HepG2 (cell line): Measurements from ENCODE around the gene SEZ6. TPM values are rescaled to one million over a fixed set of nuclear protein-coding genes. Genes with fewer than 3 reads are reported as not detected.

Source experiments
- ATAC-seq: fragments of 200-7000 bp; cut with Tn5 transposase; 3 replicates; pipeline ENCODE4 v1.9.1; 2020; ENCODE audit warnings: mild to moderate bottlenecking, moderate library complexity
- BruUV-seq: library from RNA; stranded (reverse); fragments of 400-500 nt; replicated peaks from 2 replicates; lab custom pipeline; 2021; lab: Mats Ljungman, UMichigan
- CTCF ChIA-PET: fragments of 300-600 bp; formaldehyde crosslinking; extraction: SDS; loops from one replicate; lab custom pipeline; 2021; ENCODE audit warnings: low total read pairs, inconsistent platforms, low intra/inter-chr PET ratio; lab: Yijun Ruan, JAX
- POLR2A ChIA-PET: fragments of 350-600 bp; sonication (Branson Sonifier 250); formaldehyde crosslinking; loops from one replicate; lab custom pipeline; 2020; ENCODE audit warnings: antibody characterized with exemption, inconsistent platforms; lab: Yijun Ruan, JAX
- DNase-seq: peaks from one replicate; pipeline ENCODE4 v3.0.0-alpha.2; 2015; ENCODE audit warnings: low spot score
- FAIRE-seq: peaks from 3 replicates; lab custom pipeline; 2011; peaks lifted over from hg19 to GRCh38; lab: Jason Lieb, UNC
- H2AFZ ChIP-seq: one replicate; pipeline ENCODE4 v1.6.1; 2011; ENCODE audit warnings: low read length, inconsistent platforms
- H3K27ac ChIP-seq: fragments of 300-600 bp; 3 replicates; pipeline ENCODE4 v1.8.0; 2011; ENCODE audit warnings: mixed run types, mild to moderate bottlenecking, mixed read lengths, low read length, inconsistent platforms; ENCODE audit not compliant: insufficient read depth; ENCODE audit errors: extremely low read length
- H3K27me3 ChIP-seq, 2 experiments: fragments of 200-600 bp in 1 of 2; 2 replicates in 1 of 2; 3 replicates in 1 of 2; pipeline versions ENCODE4 v1.6.0 to v1.8.0; 2011; ENCODE audit warnings: low read length in 2 of 2, mild to moderate bottlenecking in 2 of 2, moderate library complexity in 2 of 2, inconsistent platforms in 1 of 2; ENCODE audit not compliant: insufficient read depth in 2 of 2, control insufficient read depth in 1 of 2
- H3K36me3 ChIP-seq, 2 experiments: fragments of 200-600 bp in 1 of 2; replicated peaks in 1 of 2; 2 replicates in 1 of 2; 3 replicates in 1 of 2; pipeline versions ENCODE4 v1.5.1 to v1.8.0; 2011; ENCODE audit warnings: low read length in 2 of 2, inconsistent platforms in 1 of 2; ENCODE audit not compliant: insufficient read depth in 2 of 2, control insufficient read depth in 1 of 2
- H3K4me1 ChIP-seq: 2 replicates; pipeline ENCODE4 v1.5.1; 2012; ENCODE audit warnings: low read length, inconsistent platforms; ENCODE audit not compliant: insufficient read depth
- H3K4me2 ChIP-seq: 2 replicates; pipeline ENCODE4 v1.6.0; 2011; ENCODE audit warnings: low read depth, low read length, inconsistent platforms
- H3K4me3 ChIP-seq, 3 experiments: fragments of 200-600 bp in 1 of 3; sonication (generic), shearing (Covaris generic) in 1 of 3; replicated peaks in 1 of 3; 2 replicates each; pipeline ENCODE4 v1.5.1; 2011 to 2016; ENCODE audit warnings: low read length in 3 of 3, inconsistent platforms in 2 of 3, low read depth in 2 of 3, mild to moderate bottlenecking in 2 of 3, control low read depth in 1 of 3, mixed read lengths in 1 of 3; ENCODE audit not compliant: insufficient read depth in 1 of 3
- H3K79me2 ChIP-seq: one replicate; pipeline ENCODE4 v1.6.1; 2011; ENCODE audit warnings: low read length, inconsistent platforms; ENCODE audit not compliant: insufficient read depth
- H3K9ac ChIP-seq: 2 replicates; pipeline ENCODE4 v1.6.0; 2011; ENCODE audit warnings: mild to moderate bottlenecking, low read depth, low read length, inconsistent platforms; ENCODE audit not compliant: insufficient read depth
- H3K9me3 ChIP-seq: 2 replicates; pipeline ENCODE4 v1.5.1; 2012; ENCODE audit warnings: mild to moderate bottlenecking, low read length
- H4K20me1 ChIP-seq: 2 replicates; pipeline ENCODE4 v1.6.0; 2011; ENCODE audit warnings: inconsistent platforms, mild to moderate bottlenecking, low read length, moderate library complexity; ENCODE audit not compliant: insufficient read depth
- BCL6 ChIP-seq: IDR thresholded peaks from 2 replicates; pipeline ENCODE4 v1.6.1; 2016; ENCODE audit warnings: missing genetic modification reagents, missing compliant biosample characterization
- ELK4 ChIP-seq: sonication (generic); formaldehyde crosslinking; IDR thresholded peaks from 2 replicates; pipeline ENCODE4 v1.9.0; 2021; ENCODE audit warnings: missing genetic modification reagents, borderline replicate concordance
- JDP2 ChIP-seq: sonication (generic); formaldehyde crosslinking; IDR thresholded peaks from 2 replicates; pipeline ENCODE4 v1.8.1; 2022; ENCODE audit warnings: missing genetic modification reagents, borderline replicate concordance
- KDM5A ChIP-seq: fragments of 200-600 bp; sonication (generic); IDR thresholded peaks from 2 replicates; pipeline ENCODE4 v1.7.0; 2018; ENCODE audit warnings: antibody characterized with exemption, mild to moderate bottlenecking, low read length, borderline replicate concordance
- KLF6 ChIP-seq: IDR thresholded peaks from 2 replicates; pipeline ENCODE4 v1.8.0; 2016; ENCODE audit warnings: missing biosample characterization, missing genetic modification reagents
- NFIC ChIP-seq: IDR thresholded peaks from 2 replicates; pipeline ENCODE4 v1.6.1; 2012; ENCODE audit warnings: mild to moderate bottlenecking, low read length, inconsistent platforms
- U2AF1 ChIP-seq: fragments of 200-400 bp; formaldehyde crosslinking; optimal IDR thresholded peaks from 2 replicates; pipeline ENCODE3; 2017; ENCODE audit warnings: mild to moderate bottlenecking, low read depth, low read length
- YEATS4 ChIP-seq: sonication (generic); formaldehyde crosslinking; IDR thresholded peaks from 2 replicates; pipeline ENCODE4 v1.4.0; 2020; ENCODE audit warnings: missing genetic modification reagents, borderline replicate concordance
- ZFP90 ChIP-seq: sonication (generic); formaldehyde crosslinking; IDR thresholded peaks from 2 replicates; pipeline ENCODE4 v1.8.0; 2022; ENCODE audit warnings: missing genetic modification reagents, mild to moderate bottlenecking, inconsistent platforms, borderline replicate concordance
- ZNF557 ChIP-seq: sonication (generic); formaldehyde crosslinking; IDR thresholded peaks from 2 replicates; pipeline ENCODE4 v1.4.0; 2020; ENCODE audit warnings: missing genetic modification reagents
- ZNF652 ChIP-seq: IDR thresholded peaks from 2 replicates; pipeline ENCODE4 v1.6.1; 2016; ENCODE audit warnings: low read depth, borderline replicate concordance
- ZNF775 ChIP-seq: sonication (generic); formaldehyde crosslinking; IDR thresholded peaks from 2 replicates; pipeline ENCODE4 v1.4.0; 2020; ENCODE audit warnings: missing genetic modification reagents, mild to moderate bottlenecking, moderate library complexity, borderline replicate concordance
- WGBS: methylation state at CpG from one replicate; pipeline ENCODE4 v1.1.6; 2017; ENCODE audit warnings: low lambda C conversion rate; 5-methylcytosine and 5-hydroxymethylcytosine counted together
- in situ Hi-C: cut with HindIII; loops from 2 replicates; pipeline ENCODE4 v1.10.0; 2017; ENCODE audit warnings: low pct_unique_long_range_greater_than_20kb; ENCODE audit not compliant: extremely low pct_ligation_motif_present
- intact Hi-C: fragments of 100-400 bp; cut with micrococcal nuclease; formaldehyde crosslinking; loops from one replicate; pipeline ENCODE4 v1.10.0; 2022; ENCODE audit not compliant: unreplicated experiment
- polyA plus RNA-seq, 8 experiments: library from polyadenylated mRNA; depleted of rRNA in 3 of 8; stranded (reverse) in 7 of 8; unstranded in 1 of 8; fragments of >200 nt; fragmentation: Illumina TruSeq in 4 of 8; extraction: Trizol in 4 of 8; gene quantifications; 2 replicates each; pipeline versions ENCODE4 v1.2.1 to v1.2.3, GENCODE V29; 2011 to 2016; ENCODE audit warnings: low read depth in 4 of 8, missing spikeins in 1 of 8, mixed read lengths in 1 of 8; ENCODE audit not compliant: insufficient read depth in 1 of 8
- total RNA-seq, 5 experiments: library from RNA; depleted of rRNA; stranded (reverse); fragments of >200 nt; fragmentation: Illumina TruSeq; extraction: Trizol; gene quantifications; 2 replicates each; pipeline ENCODE4 v1.2.3, GENCODE V29; 2016; ENCODE audit warnings: low read depth in 1 of 5
- TF ChIP-seq, protein P1 (sequence below): sonication (generic); formaldehyde crosslinking; IDR thresholded peaks from 2 replicates; pipeline ENCODE4 v1.5.0; 2020; ENCODE audit warnings: mild to moderate bottlenecking, missing genetic modification reagents

The SEZ6 gene
- total and polyA plus RNA-seq, 2 of the 13 experiments (the other 11 are each of a cell fraction or from before 2014, with no cell fraction given): not detected

DNA sequence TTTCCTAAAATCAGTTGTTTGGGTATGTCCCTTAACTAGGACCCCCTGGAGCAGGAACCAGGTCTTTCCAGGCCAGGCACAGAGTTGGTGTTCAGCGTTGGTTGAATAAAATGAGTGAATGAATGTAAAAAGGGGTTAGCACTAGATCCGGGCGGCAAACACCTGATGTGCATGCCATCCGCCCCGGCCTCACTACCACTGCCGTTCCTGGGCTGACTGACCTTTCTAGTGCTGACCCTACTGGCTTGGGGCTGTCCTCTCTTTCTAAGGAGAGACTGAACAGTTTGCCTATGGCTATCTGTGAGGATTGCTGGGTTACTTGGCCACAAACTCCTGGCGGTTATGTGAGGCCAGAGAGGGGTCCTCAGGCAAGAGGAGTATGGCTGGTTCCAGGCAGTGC, 44.4 kb downstream of the SEZ6 start:
- BruUV-seq: no TSS peak
- DNase-seq: no peak
- Histone ChIP-seq H4K20me1 (no peaks in the 10 kb centered on the region), H3K79me2 (no peaks in the 10 kb centered on the region), H3K4me3 (no peak overlapping the region), H2AFZ (no peak overlapping the region), H3K27me3 (peaks cover 0 to 25% of the 10 kb centered on the region in 2 experiments; a peak in 4 of 5 replicates), H3K27ac (no peak overlapping the region), H3K36me3 (no peaks in the 10 kb centered on the region), H3K9me3 (no peaks in the 10 kb centered on the region), H3K4me1 (peaks cover 22% of the 10 kb centered on the region), H3K4me2 (no peak overlapping the region), H3K9ac (no peak overlapping the region)
- FAIRE-seq: no peak
- CTCF ChIA-PET: no interaction called here
- no peak for ATAC-seq
- intact Hi-C loops (loop anchor here (10.0 kb wide), 2 partner anchors 53 to 113 kb away; no protein-coding TSS in a partner anchor), in situ Hi-C loops (no loop called here)
- POLR2A ChIA-PET: interaction anchor here (1.6 kb wide), 1 partner anchor 10 kb away, joined by 4 read pairs; the partner anchor contains the start of gene PHF12
- TF ChIP-seq KLF6 (CRISPR knock-in tag): no peak
- TF ChIP-seq U2AF1: no peak
- TF ChIP-seq NFIC: no peak
- no peak for TF ChIP-seq ZFP90
- TF ChIP-seq, protein P1, sequence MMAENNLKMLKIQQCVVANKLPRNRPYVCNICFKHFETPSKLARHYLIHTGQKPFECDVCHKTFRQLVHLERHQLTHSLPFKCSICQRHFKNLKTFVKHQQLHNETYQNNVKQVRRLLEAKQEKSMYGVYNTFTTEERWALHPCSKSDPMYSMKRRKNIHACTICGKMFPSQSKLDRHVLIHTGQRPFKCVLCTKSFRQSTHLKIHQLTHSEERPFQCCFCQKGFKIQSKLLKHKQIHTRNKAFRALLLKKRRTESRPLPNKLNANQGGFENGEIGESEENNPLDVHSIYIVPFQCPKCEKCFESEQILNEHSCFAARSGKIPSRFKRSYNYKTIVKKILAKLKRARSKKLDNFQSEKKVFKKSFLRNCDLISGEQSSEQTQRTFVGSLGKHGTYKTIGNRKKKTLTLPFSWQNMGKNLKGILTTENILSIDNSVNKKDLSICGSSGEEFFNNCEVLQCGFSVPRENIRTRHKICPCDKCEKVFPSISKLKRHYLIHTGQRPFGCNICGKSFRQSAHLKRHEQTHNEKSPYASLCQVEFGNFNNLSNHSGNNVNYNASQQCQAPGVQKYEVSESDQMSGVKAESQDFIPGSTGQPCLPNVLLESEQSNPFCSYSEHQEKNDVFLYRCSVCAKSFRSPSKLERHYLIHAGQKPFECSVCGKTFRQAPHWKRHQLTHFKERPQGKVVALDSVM (CRISPR knock-in tag): no peak
- no peak for TF ChIP-seq BCL6 (CRISPR knock-in tag)
- no peak for TF ChIP-seq ZNF557 (CRISPR knock-in tag)
- TF ChIP-seq ZNF775: no peak
- TF ChIP-seq YEATS4 (CRISPR knock-in tag): no peak
- no peak for TF ChIP-seq ELK4 (CRISPR knock-in tag)
- TF ChIP-seq KDM5A: no peak
- TF ChIP-seq JDP2: no peak
- TF ChIP-seq ZNF652: no peak
- 32% methylated on average over 6 of the region's 7 CpGs for WGBS
